ENCODE measurements around the gene PGA5.
"Not testable (repeated sequence)": the region's sequence is repeated elsewhere in the genome, so short reads cannot be mapped to it uniquely, and the experiment has no call there.

PGA5 gene

DNA sequence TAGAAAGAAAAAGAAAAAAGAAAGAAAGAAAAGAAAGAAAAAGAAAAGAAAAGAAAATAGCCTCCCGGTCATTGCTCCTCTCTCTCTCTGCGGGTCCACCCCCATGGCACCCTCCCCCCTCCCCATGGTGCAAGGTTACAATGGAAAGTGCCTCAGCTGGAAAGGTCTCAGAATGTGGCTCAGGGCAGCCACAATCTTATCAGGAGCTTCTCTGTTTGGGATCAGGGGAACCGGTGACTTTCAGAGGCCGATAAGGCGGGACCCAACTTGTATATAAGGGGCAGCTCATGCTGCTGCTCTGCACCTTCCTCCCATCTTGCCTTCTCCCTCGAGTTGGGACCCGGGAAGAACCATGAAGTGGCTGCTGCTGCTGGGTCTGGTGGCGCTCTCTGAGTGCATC lies at the start of gene PGA5:
Gene PGA5 (plus strand): TSS at position 301 of the 400 bp plus-strand sequence. CDS start 52 bp downstream, at position 353.
- H3K27ac ChIP-seq = not testable (repeated sequence)

GRCh38 chr11:61193596-61193995 lies 47.4 kb upstream of the PGA5 start:
- TF ChIP-seq CTCF (IDR thresholded peaks at IDR 0.05) = no peak
- no peak for TF ChIP-seq ZFX (IDR thresholded peaks at IDR 0.05; ENCODE audit: borderline replicate concordance)
- no peak overlapping the region for H3K27ac ChIP-seq

DNA sequence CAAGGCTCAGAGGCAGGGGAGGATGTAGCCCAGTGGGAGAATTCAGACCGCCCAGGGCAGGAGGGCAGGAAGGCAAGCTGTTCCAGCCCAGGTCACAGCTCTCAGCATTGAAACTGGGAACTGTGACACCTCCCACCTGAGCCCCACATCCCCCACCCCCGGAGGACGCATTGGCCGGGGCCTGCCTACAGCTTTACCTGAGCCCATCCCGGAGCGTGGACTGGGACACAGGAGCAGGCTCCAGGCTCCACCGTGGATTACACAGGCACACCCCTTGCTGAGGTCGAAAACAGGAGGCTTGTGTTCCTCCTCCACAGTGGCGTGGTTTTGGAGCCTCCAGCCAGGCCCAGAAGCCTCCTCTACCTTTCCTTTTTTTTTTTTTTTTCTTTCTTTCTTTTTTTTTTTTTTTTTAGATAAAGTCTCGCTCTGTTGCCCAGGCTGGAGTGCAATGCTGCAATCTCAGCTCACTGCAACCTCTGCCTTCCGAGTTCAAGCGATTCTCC lies 46.8 kb upstream of the PGA5 start:
- TF ChIP-seq ZFX (IDR thresholded peaks at IDR 0.05; ENCODE audit: borderline replicate concordance) = no peak
- no peak for TF ChIP-seq CTCF (IDR thresholded peaks at IDR 0.05)
- H3K27ac ChIP-seq = no peak overlapping the region

GRCh38 chr11:61194981-61195695 lies 45.8 kb upstream of the PGA5 start:
- TF ChIP-seq CTCF (IDR thresholded peaks at IDR 0.05) (no peak), ZFX (IDR thresholded peaks at IDR 0.05; ENCODE audit: borderline replicate concordance) (no peak)
- H3K27ac ChIP-seq = no peak overlapping the region

GRCh38 chr11:61195719-61196118 lies 45.3 kb upstream of the PGA5 start:
- TF ChIP-seq CTCF (IDR thresholded peaks at IDR 0.05) = no peak
- H3K27ac ChIP-seq = no peak overlapping the region

DNA sequence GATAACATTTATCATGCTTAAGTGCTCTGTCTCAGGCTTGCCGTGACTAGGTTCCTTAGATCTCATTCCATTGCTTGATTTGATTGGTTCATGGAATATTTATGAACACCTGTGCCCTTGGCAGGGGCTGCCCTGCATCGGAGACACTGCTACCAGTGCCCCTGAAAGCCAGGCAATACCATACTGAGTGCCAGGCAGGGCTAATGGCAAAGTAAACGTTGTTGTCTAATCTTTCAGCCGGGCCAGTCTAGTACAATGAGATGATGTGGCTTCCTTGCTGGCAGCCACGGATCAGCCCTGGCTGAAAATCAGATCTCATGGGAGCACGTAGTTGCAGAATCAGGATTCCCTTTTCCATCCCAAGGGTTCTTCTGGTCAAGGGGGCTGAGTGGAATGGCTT lies 42.6 kb upstream of the PGA5 start:
- TF ChIP-seq ZFX (IDR thresholded peaks at IDR 0.05; ENCODE audit: borderline replicate concordance) = no peak
- no peak for TF ChIP-seq CTCF (IDR thresholded peaks at IDR 0.05)
- H3K27ac ChIP-seq = no peak overlapping the region

GRCh38 chr11:61198948-61199523 lies 41.9 kb upstream of the PGA5 start:
- H3K27ac ChIP-seq = no peak overlapping the region
- TF ChIP-seq ZFX (IDR thresholded peaks at IDR 0.05; ENCODE audit: borderline replicate concordance) (no peak), CTCF (IDR thresholded peaks at IDR 0.05) (no peak)

Measured in 22Rv1 (cell line).